ENCODE results near the gene ELAC1.

- TF ChIP-seq, protein P1, sequence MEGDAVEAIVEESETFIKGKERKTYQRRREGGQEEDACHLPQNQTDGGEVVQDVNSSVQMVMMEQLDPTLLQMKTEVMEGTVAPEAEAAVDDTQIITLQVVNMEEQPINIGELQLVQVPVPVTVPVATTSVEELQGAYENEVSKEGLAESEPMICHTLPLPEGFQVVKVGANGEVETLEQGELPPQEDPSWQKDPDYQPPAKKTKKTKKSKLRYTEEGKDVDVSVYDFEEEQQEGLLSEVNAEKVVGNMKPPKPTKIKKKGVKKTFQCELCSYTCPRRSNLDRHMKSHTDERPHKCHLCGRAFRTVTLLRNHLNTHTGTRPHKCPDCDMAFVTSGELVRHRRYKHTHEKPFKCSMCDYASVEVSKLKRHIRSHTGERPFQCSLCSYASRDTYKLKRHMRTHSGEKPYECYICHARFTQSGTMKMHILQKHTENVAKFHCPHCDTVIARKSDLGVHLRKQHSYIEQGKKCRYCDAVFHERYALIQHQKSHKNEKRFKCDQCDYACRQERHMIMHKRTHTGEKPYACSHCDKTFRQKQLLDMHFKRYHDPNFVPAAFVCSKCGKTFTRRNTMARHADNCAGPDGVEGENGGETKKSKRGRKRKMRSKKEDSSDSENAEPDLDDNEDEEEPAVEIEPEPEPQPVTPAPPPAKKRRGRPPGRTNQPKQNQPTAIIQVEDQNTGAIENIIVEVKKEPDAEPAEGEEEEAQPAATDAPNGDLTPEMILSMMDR (IDR thresholded peaks at IDR 0.05) = no peak
- TF ChIP-seq POLR2A (IDR thresholded peaks at IDR 0.05) = no peak
- no peak for TF ChIP-seq EP300 (IDR thresholded peaks at IDR 0.05)
Observed at GRCh38 chr18:51009072-51009471, 41.2 kb downstream of the ELAC1 start.
